Activated T-cell treated with anti-CD3 and anti-CD28 coated beads for 4 hours (primary cell): ENCODE data around the gene CEP57L1.

Experiments used
- DNase-seq: peaks from one replicate; pipeline ENCODE4 v3.0.0-alpha.2; 2020

CEP57L1 gene

GRCh38 chr6:109095036-109095834 lies at the start of gene CEP57L1:
TSS of gene CEP57L1 (plus strand) at chr6:109095507. CDS start at chr6:109145222, 49,715 bp downstream.
- DNase-seq, result peak; percentile 92

DNA sequence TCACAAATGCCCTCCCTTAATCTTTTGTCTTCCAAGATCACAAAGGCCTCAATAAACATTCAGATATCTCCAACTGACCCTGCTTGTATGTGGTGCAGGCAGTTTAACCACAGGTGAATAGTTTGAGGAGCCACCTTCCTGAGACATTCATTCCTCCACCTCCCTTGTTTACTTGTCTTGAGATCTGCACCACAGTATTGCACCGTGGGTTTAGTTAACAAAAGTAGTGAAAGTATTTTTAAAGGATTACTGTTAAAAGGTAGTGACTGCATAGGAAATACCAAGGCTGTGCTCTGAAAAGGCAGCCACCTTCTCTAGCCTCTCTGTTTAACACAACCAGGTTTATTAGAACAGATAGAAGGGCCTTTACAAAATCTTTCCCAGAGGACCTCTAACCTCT lies 47.1 kb upstream of the CEP57L1 start:
- DNase-seq, result no peak

DNA sequence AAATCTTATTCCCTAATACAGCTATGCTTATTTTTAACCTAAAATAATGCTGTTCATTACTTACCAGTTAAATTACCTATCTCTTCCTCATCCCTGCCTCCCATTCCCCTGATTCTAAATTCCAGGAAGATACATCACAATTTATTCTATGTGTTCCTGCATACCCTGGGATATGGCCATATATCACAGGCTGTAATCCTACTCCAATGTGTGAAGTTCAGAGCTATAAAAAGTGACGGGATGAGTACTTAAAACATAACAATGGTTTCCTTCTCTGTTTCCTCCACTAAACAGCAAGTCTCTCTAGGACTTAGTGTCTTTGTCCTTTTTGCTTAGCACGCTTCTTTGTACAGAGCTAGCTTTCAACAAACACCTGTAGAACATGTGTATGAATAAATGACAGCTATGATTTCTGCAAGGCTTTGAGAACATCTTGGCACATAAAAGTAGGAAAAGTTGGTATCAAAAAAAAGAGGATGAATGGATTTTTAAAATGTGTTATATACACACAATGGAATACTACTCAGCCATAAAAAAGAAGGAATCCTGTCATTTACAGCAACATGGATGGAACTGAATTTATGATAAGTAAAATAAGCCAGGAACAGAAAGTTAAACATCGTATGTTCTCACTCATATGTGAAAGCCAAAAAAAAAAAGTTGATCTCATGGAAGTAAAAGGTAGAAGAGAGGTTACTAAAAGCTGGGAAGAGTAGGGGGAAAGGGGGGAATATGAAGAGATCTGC lies 46.5 kb upstream of the CEP57L1 start:
- DNase-seq, result no peak

DNA sequence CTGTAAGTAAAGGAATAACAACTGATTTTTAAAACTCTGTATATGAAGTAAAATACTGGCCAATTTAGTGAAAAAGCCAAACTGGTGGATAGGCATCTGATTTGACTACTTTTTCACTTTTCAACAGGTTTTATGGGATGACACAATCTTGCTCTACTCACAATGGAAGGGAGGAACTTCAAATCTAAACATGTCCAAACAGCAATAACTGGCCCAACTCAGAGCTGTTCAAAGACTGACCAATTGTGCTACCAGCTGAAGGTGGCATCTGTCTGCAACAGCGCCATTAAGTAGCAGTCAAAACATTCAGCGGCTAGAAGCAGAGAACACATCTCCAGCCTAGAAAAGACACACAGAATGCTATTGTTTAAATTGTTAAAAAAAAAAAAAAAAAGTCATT lies 45.3 kb upstream of the CEP57L1 start:
- DNase-seq, result no peak

DNA sequence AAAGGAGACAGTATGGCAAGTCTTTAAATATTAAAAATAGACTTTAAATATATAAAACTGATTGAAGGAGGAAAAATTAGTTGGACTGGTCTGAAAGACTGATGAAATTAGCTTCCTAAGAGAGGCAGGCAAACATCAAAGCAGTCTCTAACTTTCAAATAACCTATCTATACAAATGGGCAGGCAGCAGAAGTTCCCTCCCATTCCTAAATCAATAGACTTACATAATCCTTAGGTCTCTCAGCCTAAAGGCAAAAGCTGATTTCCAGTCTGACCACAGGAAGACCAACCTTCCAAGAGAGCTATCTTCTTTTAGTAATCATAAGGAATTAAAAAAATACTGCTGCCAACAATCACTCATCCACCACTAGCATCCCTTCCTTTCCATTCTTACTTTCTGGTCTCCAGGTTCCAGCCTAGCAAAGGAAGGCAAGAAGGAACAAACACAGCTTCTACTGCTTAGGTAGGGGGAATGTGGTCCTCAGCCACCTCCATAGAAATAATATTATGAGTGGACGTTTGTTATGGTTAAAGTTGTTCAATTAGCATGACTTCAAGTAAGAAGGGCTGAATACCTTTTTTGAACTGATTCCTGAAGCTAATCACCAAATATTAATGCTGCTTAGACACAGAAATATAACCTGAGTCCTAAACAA lies 44.7 kb upstream of the CEP57L1 start:
- no peak for DNase-seq

- DNase-seq, result no peak
Observed at GRCh38 chr6:109051301-109052017, 43.8 kb upstream of the CEP57L1 start.

- DNase-seq, result no peak
Observed at GRCh38 chr6:109052018-109052651, 43.2 kb upstream of the CEP57L1 start.

DNA sequence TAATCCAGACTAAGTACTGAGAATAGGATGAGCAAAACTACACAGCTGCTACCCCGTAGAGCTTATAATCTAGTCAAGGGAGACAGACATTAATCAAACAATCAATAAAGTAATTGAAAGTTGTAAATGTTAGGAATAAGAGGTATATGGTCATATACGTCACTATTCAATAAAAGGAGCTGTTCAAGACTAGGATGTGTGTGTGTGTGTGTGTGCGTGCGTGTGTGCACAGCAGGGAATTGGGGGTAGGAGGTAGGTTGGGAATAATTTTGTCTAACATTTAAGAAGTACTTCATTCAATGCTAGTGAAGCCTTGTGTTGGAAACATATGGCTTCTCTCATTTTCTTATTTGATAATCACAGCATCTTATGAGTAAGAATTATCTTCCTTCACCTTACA lies 42.5 kb upstream of the CEP57L1 start:
- no peak for DNase-seq

- no peak for DNase-seq
Observed at GRCh38 chr6:109053336-109053735, 42.0 kb upstream of the CEP57L1 start.

DNA sequence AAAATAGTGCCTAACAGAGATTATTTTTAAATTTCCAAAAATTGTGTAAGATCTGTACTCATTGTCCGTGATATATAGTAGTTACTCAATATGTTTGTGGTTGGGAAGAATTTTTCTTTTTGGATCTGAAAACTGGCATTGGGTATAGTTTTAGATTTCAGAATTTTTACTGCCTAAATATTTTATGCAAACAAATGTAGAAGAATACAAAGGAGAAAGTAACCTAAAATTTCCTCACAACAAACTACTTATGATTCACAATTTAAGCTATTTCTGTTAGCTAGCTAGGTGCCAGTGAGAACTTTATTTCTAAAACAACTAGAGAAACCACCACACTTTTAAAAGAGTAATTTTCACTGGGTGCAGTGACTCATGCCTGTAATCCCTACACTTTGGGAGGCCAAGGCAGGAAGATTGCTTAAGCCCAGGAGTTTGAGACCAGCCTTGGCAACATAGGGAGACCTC lies 39.5 kb upstream of the CEP57L1 start:
- DNase-seq, result no peak

DNA sequence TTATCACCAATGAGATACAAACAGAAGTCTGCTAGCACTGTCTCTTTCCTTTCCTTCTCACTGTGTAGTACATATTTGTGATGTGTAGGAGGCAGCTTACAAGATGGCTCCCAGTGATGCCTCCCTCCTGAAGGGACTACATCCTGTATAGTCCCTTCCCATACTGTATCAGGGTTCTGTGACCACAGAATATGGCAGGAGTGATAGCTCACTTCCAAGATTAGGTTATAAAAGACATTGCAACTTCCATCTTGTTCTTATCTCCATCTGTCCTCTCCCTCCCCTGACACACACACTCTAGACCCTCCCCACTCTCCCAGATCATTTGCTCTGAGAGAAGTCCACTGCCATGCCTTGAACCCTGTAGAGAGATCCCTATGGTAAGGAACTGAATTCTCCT lies 38.6 kb upstream of the CEP57L1 start:
- no peak for DNase-seq

DNA sequence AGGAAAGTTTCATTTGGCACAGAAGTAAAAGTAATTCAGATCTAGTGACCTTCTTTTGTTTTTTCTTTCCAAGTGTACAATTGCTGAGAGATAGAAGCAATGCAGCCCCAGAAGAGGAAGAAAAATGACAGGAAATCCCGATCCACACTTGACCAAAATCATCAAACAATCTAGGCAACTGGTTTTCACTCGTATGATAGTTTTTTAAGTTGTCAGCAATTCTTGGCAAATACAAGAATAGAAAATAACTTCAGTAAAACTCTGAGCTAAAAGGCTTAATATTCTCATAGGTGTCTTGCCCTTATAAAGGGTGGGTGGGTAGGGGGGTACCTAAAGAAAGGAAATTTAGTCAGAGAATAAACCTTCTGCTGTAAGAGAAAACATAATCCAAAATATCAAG lies 36.7 kb upstream of the CEP57L1 start:
- DNase-seq, result no peak

DNA sequence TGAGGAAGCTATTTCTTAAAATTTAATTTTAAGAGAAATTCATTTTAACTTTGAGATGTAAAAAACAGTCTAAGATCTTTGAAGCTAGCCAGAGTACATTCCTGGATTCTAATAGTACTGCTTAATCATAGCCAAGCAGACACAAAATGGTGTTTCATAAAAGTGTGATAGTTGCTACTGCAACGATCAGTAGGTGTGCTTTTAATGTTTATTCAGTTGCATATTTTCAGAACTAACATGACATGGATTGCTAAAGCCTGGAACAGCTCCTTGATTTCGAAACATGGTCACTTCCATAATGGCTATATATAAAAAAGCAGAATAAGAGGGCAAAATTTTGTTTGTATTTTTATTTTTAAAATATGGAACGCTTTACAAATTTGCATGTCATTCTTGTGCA lies 36.2 kb upstream of the CEP57L1 start:
- no peak for DNase-seq

DNA sequence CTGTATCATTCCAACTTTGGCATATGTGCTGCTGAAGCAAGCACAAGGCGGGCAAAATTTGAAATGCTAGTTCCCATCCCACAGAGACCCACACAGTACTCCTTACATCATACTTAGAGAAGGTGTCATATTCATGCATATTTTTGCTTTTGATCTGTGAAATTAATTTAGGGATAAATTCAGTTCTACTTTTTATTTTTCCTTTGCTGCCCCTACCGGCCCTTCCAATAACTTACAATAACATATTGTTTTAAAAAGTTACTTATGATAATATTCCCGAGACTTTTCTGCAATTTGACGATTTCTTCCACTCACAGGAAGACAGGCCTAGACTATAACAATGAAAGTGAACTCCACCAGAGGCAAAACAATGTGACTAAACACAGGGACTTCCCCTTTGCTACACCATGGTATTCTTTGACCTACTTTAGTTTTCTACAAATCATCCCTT lies 35.7 kb upstream of the CEP57L1 start:
- DNase-seq, result no peak

DNA sequence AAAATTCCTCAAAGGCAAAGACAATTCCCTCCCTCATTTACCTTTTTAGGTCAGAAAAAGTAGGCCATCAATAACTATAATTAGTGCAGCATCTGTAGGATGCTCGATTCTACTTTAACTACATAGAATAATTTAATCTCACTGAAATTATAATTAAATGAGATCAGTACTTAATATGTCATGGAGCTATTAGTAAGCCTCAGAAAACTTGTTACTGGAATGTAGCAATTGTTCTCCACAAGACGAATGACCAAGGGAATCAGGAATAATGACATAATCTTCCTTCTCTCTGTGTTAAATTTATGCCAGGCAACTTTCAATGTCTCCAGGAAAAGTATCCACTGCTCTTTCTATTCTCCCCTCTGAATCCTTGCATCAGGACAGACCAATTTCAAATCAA lies 34.7 kb upstream of the CEP57L1 start:
- DNase-seq, result no peak

DNA sequence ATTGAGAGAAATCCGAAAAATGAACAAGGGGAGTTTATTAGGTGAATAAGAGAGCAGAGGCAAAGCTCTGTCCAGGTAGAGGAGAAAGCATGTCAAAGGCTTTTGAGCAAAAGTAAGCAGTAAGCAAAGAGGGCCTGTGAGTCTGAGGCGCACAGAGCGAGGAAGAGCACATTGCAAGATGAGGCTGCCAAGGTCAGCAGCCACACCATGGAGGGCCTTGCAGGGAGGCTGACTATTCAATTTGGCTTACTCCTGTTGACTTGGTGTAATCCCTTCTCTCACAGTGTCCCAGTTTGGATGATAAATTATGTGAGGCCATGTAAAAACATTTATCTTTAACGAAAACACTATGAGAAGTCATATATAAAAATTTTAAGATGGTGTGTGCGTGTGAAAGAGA lies 33.1 kb upstream of the CEP57L1 start:
- no peak for DNase-seq

GRCh38 chr6:109062767-109063352 lies 32.4 kb upstream of the CEP57L1 start:
- no peak for DNase-seq

DNA sequence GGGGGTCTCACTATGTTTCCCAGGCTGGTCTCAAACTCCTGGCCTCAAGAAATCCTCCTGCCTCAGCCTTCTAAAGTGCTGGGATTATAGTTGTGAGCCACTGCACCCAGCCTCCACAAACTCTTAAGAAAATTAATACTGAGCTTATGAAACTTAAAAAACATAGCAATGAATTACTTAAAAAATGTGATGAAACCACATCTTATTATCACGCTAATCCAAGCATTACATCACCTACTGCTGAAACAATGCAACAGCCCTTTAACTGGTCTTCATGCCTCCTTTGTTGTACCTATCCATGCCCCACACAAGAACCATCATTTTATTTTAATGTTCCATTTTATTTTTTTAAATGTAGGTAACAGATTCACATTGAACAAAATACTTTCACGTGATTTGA lies 25.6 kb upstream of the CEP57L1 start:
- no peak for DNase-seq

GRCh38 chr6:109071125-109071917 lies 24.0 kb upstream of the CEP57L1 start:
- no peak for DNase-seq

DNA sequence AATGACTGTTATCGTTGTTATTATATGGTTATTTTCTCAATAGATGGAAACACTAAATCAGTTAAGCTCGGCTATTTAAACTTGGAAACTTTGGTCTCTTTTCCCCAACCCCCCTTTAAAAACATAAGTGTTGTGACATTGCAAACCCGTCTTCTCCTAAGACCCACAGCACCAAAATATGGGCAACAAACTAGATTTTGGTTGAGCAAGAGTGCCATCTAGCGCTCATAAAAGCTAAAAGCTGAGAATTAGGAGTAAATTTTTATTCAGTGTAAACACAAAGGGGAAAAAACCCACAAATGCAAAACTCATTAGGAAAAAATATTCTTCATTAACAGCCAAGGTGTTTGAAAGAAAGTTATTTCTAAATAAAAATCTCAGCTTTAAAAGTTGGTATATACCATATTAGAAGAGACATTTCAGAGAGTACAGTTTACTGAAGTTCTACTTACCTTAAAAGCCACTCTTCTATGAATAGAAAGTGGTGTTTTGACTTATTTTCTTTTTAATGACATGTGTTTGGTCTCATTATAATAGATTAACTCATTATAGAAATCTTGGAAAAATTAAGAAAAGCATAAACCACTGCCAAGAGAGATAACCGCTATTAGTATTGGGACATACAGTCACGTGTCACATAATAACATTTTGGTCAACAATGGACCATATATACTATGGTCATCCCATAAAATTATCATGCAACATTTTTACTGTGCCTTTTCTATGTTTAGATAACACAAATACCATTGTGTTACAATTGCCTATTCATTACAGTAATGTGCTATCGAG lies 21.8 kb upstream of the CEP57L1 start:
- peak; percentile 56 for DNase-seq

- no peak for DNase-seq
Observed at GRCh38 chr6:109074133-109074415, 21.2 kb upstream of the CEP57L1 start.
